Heart left ventricle (tissue), 13 donors: ENCODE measurements around the gene SKA2.

ENCODE experiments used
- POLR2A ChIP-seq, 2 donors: fragments of 450-650 bp; IDR thresholded peaks; one replicate each; pipeline ENCODE4 v1.6.1; 2017; ENCODE audit warnings: antibody characterized with exemption in 2 of 2, mild to moderate bottlenecking in 2 of 2, moderate library complexity in 2 of 2
- TF ChIP-seq, protein P1 (sequence below), 12 donors: fragments of 200-600 bp; sonication (generic) in 4 of 12; IDR thresholded peaks; one replicate each; pipeline versions ENCODE4 v1.5.0 to v1.8.0; 2018 to 2022; ENCODE audit warnings: antibody characterized with exemption in 12 of 12, mild to moderate bottlenecking in 5 of 12
- donor health status: ischemic (EF 13 %, LVEDD 7.1; RV severe dilation, severe dysfunction).
- donor health status: DM: no; HTN: yes; CAD: no.
- donor health status: DM: no; HTN: no; CAD: no.
- donor health status: ischemic (EF 25% LVEDD 6.9; RV normal size, moderate dysfunction).
- donor health status: ischemic (EF 25% LVEDD 5.7; RV mildly dilated, moderate dysfunction).
- donor health status: ischemic (EF 35%, LVEDD 5.7; RV mildly dilated, moderate dysfunction).
- donor health status: nonischemic (EF 11% LVEDD 7.7; RV severe dilation, severe dysfunction).
- donor health status: DM: yes; HTN: yes; CAD: no.
- donor health status: PGD.
- donor health status: ischemic (EF 29% LVEDD 5.4; RV normal size, mild dysfunction).
- donor health status: nonischemic (EF 23%, LVEDD 6.1; RV moderate dilation, normal function).

DNA sequence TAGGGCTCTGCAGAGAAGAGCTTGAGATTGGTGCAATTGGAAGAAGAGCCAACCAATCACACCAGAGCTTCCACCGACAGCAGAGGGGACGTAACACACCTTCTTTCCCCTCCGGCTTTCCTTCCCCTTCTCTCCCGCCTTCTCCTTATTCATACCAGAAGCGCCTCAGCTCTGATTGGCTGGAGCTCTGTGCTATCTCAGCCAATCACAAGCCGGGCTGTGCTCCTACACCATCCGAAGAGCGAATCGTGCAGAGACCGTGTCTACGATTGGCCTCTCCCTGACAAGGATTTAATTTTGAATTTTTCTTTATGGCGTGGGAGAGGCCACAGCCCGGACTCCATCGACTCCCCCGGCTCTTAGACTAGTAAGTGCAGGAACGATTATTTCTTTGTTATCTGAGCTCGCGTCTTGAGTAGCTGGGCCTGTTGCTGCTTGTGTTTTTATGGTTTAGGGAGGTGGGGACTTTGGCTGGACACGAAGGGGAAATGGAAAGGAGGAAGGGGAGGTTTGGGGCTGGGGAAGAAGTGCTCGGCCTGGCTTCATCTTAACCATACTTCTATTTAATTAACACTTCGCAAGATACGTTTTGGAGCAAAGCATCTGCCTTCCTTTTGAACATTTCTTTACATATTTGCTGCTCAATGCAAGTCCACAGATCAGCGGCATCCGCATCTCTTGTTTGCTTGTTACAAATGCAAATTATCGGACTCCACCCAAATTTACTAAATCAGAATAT is 622 bp upstream of the SKA2 start, which contains the start of gene PRR11:
- TF ChIP-seq, protein P1, sequence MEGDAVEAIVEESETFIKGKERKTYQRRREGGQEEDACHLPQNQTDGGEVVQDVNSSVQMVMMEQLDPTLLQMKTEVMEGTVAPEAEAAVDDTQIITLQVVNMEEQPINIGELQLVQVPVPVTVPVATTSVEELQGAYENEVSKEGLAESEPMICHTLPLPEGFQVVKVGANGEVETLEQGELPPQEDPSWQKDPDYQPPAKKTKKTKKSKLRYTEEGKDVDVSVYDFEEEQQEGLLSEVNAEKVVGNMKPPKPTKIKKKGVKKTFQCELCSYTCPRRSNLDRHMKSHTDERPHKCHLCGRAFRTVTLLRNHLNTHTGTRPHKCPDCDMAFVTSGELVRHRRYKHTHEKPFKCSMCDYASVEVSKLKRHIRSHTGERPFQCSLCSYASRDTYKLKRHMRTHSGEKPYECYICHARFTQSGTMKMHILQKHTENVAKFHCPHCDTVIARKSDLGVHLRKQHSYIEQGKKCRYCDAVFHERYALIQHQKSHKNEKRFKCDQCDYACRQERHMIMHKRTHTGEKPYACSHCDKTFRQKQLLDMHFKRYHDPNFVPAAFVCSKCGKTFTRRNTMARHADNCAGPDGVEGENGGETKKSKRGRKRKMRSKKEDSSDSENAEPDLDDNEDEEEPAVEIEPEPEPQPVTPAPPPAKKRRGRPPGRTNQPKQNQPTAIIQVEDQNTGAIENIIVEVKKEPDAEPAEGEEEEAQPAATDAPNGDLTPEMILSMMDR (IDR thresholded peaks at IDR 0.05), result no peak
- peak in 1 of 2 donors; percentile 7 for TF ChIP-seq POLR2A (IDR thresholded peaks at IDR 0.05)
